ENCODE data around the gene AMMECR1L. TPM values are rescaled to one million over a fixed set of nuclear protein-coding genes. Genes with fewer than 3 reads are reported as not detected.
A peak's percentile ranks its signal among the peaks of the same experiment; 100 is the strongest.
"Not testable (repeated sequence)": the region's sequence is repeated elsewhere in the genome, so short reads cannot be mapped to it uniquely, and the experiment has no call there.

The AMMECR1L gene
- total RNA-seq, 4 donors from 2014 or later: 18.3 to 26.1 (median 21.6) TPM

GRCh38 chr2:127893494-127893893 is 7.7 kb upstream of the AMMECR1L start:
- ATAC-seq (ENCODE audit: low FRiP score) (no peak), DNase-seq (ENCODE audit: low spot score) (no peak)
- TF ChIP-seq CTCF (IDR thresholded peaks at IDR 0.05): no peak

- TF ChIP-seq CTCF (IDR thresholded peaks at IDR 0.05): no peak
- ATAC-seq (ENCODE audit: low FRiP score) (no peak), DNase-seq (ENCODE audit: low spot score) (no peak)
Observed at GRCh38 chr2:127893033-127893432, 7.3 kb upstream of the AMMECR1L start.

- ATAC-seq (ENCODE audit: low FRiP score) (no peak), DNase-seq (ENCODE audit: low spot score) (no peak)
Observed at GRCh38 chr2:127891811-127892210, 6.1 kb upstream of the AMMECR1L start.

GRCh38 chr2:127890756-127891155 is 5.0 kb upstream of the AMMECR1L start:
- DNase-seq (ENCODE audit: low spot score); ATAC-seq (ENCODE audit: low FRiP score): not testable (repeated sequence)

More at GRCh38 chr2:127891811-127892210, 6.1 kb upstream of the AMMECR1L start:
- TF ChIP-seq CTCF (IDR thresholded peaks at IDR 0.05): no peak

- TF ChIP-seq CTCF (IDR thresholded peaks at IDR 0.05): no peak
- no peak for DNase-seq (ENCODE audit: low spot score)
- no peak for ATAC-seq (ENCODE audit: low FRiP score)
Observed at GRCh38 chr2:127888772-127889171, 3.0 kb upstream of the AMMECR1L start.

GRCh38 chr2:127887776-127888130 is 2.0 kb upstream of the AMMECR1L start:
- ATAC-seq (ENCODE audit: low FRiP score) (no peak), DNase-seq (ENCODE audit: low spot score) (no peak)
- no peak for TF ChIP-seq CTCF (IDR thresholded peaks at IDR 0.05)

GRCh38 chr2:127887082-127887775 is 1.5 kb upstream of the AMMECR1L start:
- DNase-seq (ENCODE audit: low spot score): no peak
- TF ChIP-seq CTCF (IDR thresholded peaks at IDR 0.05): no peak
- ATAC-seq (ENCODE audit: low FRiP score): no peak

GRCh38 chr2:127886593-127886935 is 808 bp upstream of the AMMECR1L start:
- not testable (repeated sequence) for DNase-seq (ENCODE audit: low spot score)
- ATAC-seq (ENCODE audit: low FRiP score): peak; percentile 64

GRCh38 chr2:127884861-127885740 is 655 bp downstream of the AMMECR1L start:
- peak; percentile 41 for ATAC-seq (ENCODE audit: low FRiP score)

More at GRCh38 chr2:127884861-127885740, 655 bp downstream of the AMMECR1L start:
- not testable (repeated sequence) for DNase-seq (ENCODE audit: low spot score)
